GM06990 (cell line): ENCODE results near the gene PPOX.

Experiments
- DNase-seq: peaks from one replicate; pipeline ENCODE4 v3.0.0-alpha.2; 2011; ENCODE audit not compliant: insufficient read length; ENCODE audit errors: extremely low read depth
- H3K27me3 ChIP-seq: replicated peaks from 2 replicates; pipeline ENCODE4 v1.6.0; 2011; ENCODE audit warnings: low read length; ENCODE audit not compliant: control insufficient read depth, insufficient read depth
- H3K36me3 ChIP-seq: 2 replicates; pipeline ENCODE4 v1.5.1; 2011; ENCODE audit warnings: low read length; ENCODE audit not compliant: control insufficient read depth, insufficient read depth
- H3K4me3 ChIP-seq: replicated peaks from 2 replicates; pipeline ENCODE4 v1.5.1; 2011; ENCODE audit warnings: low read depth, mild to moderate bottlenecking, control low read depth, low read length
- TF ChIP-seq, protein P1 (sequence below): IDR thresholded peaks from 2 replicates; pipeline ENCODE4 v1.5.1; 2011; ENCODE audit warnings: low read length, control low read depth, mild to moderate bottlenecking, inconsistent platforms; ENCODE audit not compliant: insufficient read depth, poor library complexity, severe bottlenecking

Gene PPOX

DNA sequence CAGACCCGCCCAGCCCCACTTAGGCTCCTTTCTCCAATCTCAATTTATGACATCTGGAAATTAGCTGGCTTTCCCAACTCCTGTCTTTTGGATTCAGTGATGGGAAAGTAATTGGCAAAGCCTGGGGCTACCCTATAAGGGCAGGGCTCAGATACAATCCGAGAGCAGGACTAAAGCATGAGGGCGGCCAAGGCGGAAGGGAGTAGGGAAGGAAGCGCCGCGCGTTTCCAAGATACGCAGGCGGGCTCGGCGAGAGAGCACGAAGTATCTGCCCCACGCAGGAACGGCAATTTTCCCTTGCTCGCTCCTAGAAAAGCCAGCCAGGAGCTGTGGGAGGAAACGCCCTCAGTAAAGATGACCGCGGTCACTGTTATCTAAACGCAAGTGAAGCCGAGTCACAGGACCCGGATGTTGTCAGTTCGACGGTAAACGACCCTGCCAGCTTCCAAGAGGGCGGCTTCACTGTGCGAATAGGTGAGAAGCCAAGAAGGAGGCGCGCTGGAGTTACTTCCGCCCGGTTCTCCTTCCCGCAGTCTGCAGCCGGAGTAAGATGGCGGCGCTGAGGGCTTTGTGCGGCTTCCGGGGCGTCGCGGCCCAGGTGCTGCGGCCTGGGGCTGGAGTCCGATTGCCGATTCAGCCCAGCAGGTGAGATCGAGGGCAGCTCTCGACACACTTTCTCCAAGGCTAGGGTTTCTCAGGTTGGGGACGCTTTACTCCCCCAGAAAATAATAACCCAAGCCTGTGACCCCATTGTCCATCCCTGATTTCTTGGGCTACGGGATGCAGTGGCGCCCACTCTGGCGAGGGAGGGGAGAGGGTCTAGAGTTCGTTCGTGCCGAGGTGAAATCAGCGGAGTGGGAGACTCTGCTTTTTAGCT is 35.8 kb downstream of the PPOX start, which contains the start of gene NDUFS2:
NDUFS2 (plus strand) TSS at position 532 of the 877 bp plus-strand sequence; CDS start at position 551, 19 bp downstream.
- no peaks in the 10 kb centered on the region for H3K27me3 ChIP-seq
- H3K4me3 ChIP-seq = peak within 1 kb of the TSS; percentile 95
- peak; percentile 90 for DNase-seq
- peaks cover under 1% of the 10 kb centered on the region for H3K36me3 ChIP-seq
- TF ChIP-seq, protein P1, sequence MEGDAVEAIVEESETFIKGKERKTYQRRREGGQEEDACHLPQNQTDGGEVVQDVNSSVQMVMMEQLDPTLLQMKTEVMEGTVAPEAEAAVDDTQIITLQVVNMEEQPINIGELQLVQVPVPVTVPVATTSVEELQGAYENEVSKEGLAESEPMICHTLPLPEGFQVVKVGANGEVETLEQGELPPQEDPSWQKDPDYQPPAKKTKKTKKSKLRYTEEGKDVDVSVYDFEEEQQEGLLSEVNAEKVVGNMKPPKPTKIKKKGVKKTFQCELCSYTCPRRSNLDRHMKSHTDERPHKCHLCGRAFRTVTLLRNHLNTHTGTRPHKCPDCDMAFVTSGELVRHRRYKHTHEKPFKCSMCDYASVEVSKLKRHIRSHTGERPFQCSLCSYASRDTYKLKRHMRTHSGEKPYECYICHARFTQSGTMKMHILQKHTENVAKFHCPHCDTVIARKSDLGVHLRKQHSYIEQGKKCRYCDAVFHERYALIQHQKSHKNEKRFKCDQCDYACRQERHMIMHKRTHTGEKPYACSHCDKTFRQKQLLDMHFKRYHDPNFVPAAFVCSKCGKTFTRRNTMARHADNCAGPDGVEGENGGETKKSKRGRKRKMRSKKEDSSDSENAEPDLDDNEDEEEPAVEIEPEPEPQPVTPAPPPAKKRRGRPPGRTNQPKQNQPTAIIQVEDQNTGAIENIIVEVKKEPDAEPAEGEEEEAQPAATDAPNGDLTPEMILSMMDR = peak; percentile 45

DNA sequence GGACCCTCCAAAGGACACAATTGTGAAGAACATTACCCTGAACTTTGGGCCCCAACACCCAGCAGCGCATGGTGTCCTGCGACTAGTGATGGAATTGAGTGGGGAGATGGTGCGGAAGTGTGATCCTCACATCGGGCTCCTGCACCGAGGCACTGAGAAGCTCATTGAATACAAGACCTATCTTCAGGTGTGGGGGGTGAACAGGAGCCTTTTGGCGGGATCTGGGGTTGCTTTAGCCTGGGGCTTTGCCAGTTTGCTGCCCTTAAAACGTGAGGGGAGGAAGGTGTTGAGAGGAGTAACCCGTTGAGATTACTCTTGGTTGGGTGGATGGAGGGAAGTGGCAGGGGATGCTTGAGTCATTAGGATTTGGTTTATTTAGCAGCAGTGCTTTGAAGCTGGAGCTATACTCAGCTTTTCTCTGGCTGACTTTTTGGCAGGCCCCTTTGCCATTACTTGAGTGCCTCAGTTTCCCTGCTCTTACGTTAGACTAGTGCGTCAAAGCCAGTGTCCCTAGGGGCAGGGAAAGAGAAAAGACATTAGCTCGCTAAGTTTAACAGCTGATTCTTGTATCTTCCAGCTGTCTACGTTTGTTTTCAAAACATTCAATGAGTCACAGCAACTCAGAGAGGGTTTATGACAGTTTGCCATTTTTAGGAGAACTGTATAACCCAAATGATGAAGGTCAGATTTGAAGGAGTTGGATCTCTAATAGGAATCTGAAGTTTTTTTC is 40.4 kb downstream of the PPOX start:
- no peak for DNase-seq
- no peak overlapping the region for H3K4me3 ChIP-seq

DNA sequence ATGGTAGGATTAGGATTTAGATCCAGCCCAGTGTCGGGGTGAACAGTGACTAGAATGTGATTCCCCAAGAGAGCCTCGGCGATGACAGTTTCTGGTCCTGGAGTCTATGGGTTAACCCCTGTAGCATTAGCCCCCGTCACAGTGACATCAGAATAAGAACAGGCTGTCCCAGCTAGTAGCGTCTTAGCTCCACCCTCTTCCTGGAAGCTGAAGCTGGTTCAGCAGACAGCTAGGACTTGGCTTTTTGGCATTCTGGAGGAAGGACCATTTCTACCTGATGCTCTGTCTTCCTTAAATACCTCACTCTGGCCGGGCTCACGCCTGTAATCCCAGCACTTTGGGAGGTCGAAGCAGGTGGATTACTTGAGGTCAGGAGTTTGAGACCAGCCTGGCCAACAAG is 40.9 kb downstream of the PPOX start:
- TF ChIP-seq, protein P1 = no peak
- no peak for DNase-seq
- no peak overlapping the region for H3K4me3 ChIP-seq
- H3K36me3 ChIP-seq = peaks cover 16% of the 10 kb centered on the region
- no peaks in the 10 kb centered on the region for H3K27me3 ChIP-seq

More for the DNA sequence above, 40.4 kb downstream of the PPOX start:
- TF ChIP-seq, protein P1 = no peak
- peaks cover 12% of the 10 kb centered on the region for H3K36me3 ChIP-seq
- H3K27me3 ChIP-seq = no peaks in the 10 kb centered on the region

DNA sequence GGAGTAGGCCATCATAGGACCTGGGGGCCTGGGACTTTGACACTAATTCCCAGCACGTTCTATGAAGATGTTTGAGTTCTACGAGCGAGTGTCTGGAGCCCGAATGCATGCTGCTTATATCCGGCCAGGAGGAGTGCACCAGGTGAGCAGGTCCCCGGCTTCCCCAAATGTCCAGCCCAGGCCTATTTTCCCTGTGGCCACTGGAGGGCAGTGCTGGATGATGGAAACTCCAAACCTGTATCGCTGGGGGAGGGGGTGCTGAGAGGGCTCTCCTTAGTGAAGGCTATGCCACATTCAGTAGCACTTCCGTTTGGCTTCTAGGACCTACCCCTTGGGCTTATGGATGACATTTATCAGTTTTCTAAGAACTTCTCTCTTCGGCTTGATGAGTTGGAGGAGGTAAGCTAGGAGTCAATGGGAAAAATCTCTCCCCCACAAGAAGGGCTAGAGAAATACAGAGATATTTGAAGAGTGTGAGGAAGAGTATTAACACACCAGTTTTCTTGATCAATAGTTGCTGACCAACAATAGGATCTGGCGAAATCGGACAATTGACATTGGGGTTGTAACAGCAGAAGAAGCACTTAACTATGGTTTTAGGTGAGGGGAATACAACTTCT is 43.7 kb downstream of the PPOX start:
- DNase-seq = peak; percentile 42
- H3K36me3 ChIP-seq = peaks cover 22% of the 10 kb centered on the region

DNA sequence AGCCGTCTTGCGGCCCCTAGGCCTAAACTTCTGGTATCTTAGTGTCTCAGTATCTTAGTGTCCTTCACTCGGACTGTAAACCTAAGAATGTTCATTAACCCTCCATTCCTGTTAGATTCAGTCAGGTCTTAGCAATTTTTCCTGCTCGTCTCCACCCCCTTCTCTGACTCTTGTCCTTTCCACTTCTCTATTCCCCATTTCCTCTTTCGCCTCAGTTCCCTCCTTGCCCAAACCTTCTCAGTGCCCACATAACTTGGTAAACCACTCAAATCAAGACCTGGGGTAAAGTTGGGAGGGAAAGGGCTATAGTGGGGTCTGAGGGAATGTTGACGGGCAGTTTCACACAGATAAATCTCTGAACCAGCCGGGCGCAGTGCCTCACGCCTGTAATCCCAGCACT is 48.1 kb downstream of the PPOX start:
- no peak overlapping the region for H3K4me3 ChIP-seq
- peaks cover 19% of the 10 kb centered on the region for H3K36me3 ChIP-seq
- DNase-seq = no peak
- H3K27me3 ChIP-seq = no peaks in the 10 kb centered on the region
- TF ChIP-seq, protein P1 = no peak

More for the DNA sequence above, 43.7 kb downstream of the PPOX start:
- H3K27me3 ChIP-seq = no peaks in the 10 kb centered on the region
- TF ChIP-seq, protein P1 = peak; percentile 83
- H3K4me3 ChIP-seq = no peak overlapping the region
